ENCODE measurements around the gene ATP1A1. TPM values are rescaled to one million over a fixed set of nuclear protein-coding genes. Genes with fewer than 3 reads are reported as not detected.

The ATP1A1 gene
- polyA plus RNA-seq, 1 donor from 2014 or later, result 29.9 TPM

DNA sequence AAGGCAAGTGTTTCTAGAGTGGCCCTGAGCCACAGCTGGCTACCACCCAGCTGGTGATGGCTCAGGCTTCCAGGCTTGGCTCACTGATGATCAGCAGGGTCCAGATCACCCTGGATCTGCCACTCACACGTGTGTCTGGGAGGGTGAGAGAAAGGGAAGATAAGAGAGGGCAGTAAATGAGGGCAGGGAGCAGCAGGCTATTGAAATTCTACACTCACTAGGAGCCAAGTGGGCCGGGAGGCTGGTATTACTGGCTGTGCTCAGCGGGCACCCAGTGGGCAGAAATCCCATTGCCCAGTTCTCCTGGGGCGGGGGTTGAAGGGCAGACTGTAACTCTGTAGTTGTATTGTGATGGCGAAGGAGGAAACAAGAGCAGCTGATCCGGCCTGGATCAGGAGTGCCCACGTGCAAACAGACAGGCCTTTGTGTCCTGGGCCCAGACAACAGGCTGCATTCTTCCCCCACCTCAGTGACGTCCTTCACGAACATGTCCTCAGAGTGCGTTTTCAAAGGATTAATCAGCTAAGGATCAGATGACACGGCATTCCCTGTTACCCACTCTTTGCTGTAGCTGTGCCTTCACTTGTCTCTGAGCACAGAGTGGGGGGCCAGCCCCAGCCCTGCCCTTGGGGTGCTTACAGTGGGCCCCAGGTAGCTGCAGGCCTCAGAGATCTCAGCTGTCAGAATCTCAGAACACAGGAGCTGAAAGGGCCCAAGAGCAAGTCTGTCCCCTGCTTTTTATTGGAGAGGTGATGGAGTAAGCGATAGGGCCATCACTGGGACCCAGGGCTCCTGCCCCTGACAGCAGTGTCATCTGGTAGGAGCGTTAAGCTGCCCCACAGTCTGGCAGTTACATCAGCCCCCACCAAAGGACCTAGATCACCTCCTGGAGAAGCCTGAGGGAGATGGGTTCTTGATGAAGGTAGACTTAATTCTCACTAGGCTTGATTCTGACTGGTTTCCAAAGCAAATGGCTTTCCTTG is 60.5 kb downstream of the ATP1A1 start:
- peaks cover 1% of the 10 kb centered on the region for H3K27me3 Mint-ChIP-seq
- no peak overlapping the region for H3K4me3 Mint-ChIP-seq
- H3K9me3 Mint-ChIP-seq, result no peaks in the 10 kb centered on the region
- H3K36me3 Mint-ChIP-seq, result no peaks in the 10 kb centered on the region
- peak overlapping the region in 1 of 3 donors; percentile 21 for H3K27ac Mint-ChIP-seq
- H3K4me1 Mint-ChIP-seq, result no peaks in the 10 kb centered on the region

DNA sequence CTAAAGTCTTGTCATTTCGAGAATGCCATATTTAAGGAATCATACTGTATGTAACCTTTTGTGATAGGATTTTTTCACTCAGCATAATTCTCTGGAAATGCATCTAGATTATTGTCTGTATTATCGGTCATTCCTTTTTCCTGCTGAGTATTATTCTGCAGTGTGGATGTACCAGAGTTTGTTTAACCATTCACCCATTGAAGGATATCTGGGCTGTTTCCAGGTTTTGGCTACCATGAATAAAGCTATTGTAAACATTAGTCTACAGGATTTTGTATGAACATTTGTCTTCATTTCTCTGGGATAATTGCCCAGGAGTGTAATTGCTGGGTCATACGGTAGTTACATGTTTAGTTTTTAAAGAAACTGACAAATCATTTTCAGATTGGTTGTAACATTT is 61.8 kb downstream of the ATP1A1 start:
- H3K9me3 Mint-ChIP-seq, result no peaks in the 10 kb centered on the region
- no peak overlapping the region for H3K4me3 Mint-ChIP-seq
- no peaks in the 10 kb centered on the region for H3K4me1 Mint-ChIP-seq
- H3K36me3 Mint-ChIP-seq, result no peaks in the 10 kb centered on the region
- peaks cover 1% of the 10 kb centered on the region for H3K27me3 Mint-ChIP-seq
- H3K27ac Mint-ChIP-seq, result no peak overlapping the region

DNA sequence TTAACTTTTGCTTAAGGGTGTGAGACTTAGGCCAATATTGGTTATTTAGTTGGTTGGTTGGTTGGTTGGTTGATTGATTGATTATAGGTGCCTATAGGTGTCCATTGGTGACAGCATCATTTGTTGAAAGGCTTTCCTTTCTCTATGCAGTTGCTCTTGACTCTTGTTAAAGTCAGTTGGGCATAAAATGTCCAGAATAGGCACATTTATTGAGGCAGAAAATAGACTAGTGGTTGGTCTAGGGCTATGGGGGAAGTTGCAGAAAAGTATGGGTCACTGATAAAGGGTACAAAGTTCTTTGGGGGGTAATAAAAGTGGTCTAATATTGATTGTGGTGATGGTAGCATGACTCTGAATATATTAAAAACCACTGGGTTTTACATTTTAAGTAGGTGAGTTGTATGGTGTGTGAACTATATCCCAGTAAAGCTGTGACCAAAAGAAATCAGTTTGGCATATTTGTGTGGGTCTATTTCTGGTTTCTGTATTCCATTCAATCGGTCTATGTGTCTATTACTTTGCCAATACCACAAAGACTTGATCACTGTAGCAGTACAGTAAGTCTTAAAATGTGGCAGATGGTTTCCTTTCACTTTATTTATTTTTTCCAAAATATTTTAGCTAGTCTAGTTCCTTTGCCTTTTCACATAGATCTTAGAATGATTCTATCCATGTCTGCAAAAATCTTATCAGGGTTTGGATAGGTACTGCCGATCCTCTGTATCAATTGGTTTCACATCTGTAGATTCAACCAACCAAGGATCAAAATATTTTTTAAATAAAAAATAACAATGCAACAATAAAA is 63.0 kb downstream of the ATP1A1 start:
- no peaks in the 10 kb centered on the region for H3K4me1 Mint-ChIP-seq
- H3K4me3 Mint-ChIP-seq, result no peak overlapping the region
- no peaks in the 10 kb centered on the region for H3K36me3 Mint-ChIP-seq
- H3K9me3 Mint-ChIP-seq, result no peaks in the 10 kb centered on the region
- no peak overlapping the region for H3K27ac Mint-ChIP-seq
- H3K27me3 Mint-ChIP-seq, result peaks cover 1% of the 10 kb centered on the region

- H3K27ac Mint-ChIP-seq, result no peak overlapping the region
- peaks cover 3% of the 10 kb centered on the region for H3K27me3 Mint-ChIP-seq
- H3K4me3 Mint-ChIP-seq, result no peak overlapping the region
- no peaks in the 10 kb centered on the region for H3K4me1 Mint-ChIP-seq
- H3K9me3 Mint-ChIP-seq, result no peaks in the 10 kb centered on the region
- H3K36me3 Mint-ChIP-seq, result no peaks in the 10 kb centered on the region
Measured at GRCh38 chr1:116436611-116436970, 63.5 kb downstream of the ATP1A1 start.

DNA sequence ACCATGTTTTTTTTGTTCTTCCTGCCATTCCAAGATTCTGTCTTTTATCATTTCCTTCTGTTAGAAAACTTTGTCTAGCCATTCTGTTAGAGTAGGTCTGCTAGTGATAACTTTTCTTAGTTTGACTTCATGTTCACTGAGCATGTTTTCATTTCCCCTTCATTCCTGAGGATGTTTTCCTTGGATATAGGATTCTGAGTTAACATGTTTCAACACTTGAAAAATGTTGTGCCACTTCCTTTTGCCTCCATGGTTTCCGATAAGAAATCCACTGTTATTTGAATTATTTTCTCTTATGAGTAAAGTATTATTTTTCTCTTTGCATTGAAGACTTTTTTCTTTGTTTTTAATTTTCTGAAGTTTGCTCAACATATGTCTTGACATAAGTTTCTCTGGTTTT is 66.7 kb downstream of the ATP1A1 start:
- Mint-ChIP-seq H3K4me1 (no peaks in the 10 kb centered on the region), H3K27me3 (peaks cover 12% of the 10 kb centered on the region), H3K36me3 (no peaks in the 10 kb centered on the region), H3K9me3 (peaks cover 0 to 2% (median 0%) of the 10 kb centered on the region in 3 donors), H3K27ac (no peak overlapping the region), H3K4me3 (no peak overlapping the region)

GRCh38 chr1:116440731-116441130 is 67.7 kb downstream of the ATP1A1 start:
- H3K4me3 Mint-ChIP-seq, result no peak overlapping the region
- H3K9me3 Mint-ChIP-seq, result peaks cover 0 to 2% (median 0%) of the 10 kb centered on the region in 3 donors
- peaks cover 2% of the 10 kb centered on the region for H3K36me3 Mint-ChIP-seq
- H3K4me1 Mint-ChIP-seq, result no peaks in the 10 kb centered on the region
- peaks cover 14% of the 10 kb centered on the region for H3K27me3 Mint-ChIP-seq
- no peak overlapping the region for H3K27ac Mint-ChIP-seq

GRCh38 chr1:116445534-116445933 is 72.5 kb downstream of the ATP1A1 start:
- Mint-ChIP-seq H3K4me1 (no peaks in the 10 kb centered on the region), H3K27me3 (peaks cover 24% of the 10 kb centered on the region), H3K36me3 (peaks cover 3% of the 10 kb centered on the region), H3K4me3 (no peak overlapping the region), H3K27ac (no peak overlapping the region), H3K9me3 (peaks cover 0 to 2% (median 0%) of the 10 kb centered on the region in 3 donors)

- Mint-ChIP-seq H3K36me3 (peaks cover 3% of the 10 kb centered on the region), H3K27me3 (peaks cover 21% of the 10 kb centered on the region), H3K27ac (no peak overlapping the region), H3K4me1 (no peaks in the 10 kb centered on the region), H3K4me3 (no peak overlapping the region), H3K9me3 (peaks cover 0 to 2% (median 0%) of the 10 kb centered on the region in 3 donors)
Measured at GRCh38 chr1:116446686-116447085, 73.6 kb downstream of the ATP1A1 start.

DNA sequence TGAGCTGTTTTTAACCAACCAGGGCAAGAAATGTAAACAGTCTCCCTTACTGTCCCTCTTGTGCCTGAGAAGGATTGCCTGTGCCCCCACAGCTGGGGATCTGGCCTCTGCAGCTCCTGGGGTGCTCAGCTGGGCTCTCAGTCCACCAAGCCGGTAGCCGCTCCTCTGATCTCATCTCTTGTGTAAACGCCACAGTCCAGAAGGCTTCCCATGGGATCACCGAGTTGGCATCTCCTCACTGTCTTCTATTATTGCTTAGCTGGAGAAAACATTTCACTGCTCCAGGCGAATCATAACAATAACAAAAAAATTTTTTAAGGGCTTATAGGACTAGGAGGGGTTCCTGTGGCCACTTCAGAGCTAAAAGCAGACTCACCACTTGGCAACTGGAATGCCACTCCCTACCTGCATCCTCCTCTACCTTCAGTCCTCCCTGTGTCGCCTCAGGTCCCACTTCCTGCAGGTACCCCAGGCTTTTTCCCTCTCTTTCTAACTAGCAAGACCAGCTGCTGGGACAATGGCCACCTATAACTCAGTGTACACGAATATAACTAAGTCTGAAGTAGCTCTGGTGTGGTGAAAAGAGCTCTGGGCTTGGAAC is 75.8 kb downstream of the ATP1A1 start:
- H3K9me3 Mint-ChIP-seq, result peaks cover 0 to 2% (median 0%) of the 10 kb centered on the region in 3 donors
- peaks cover 3% of the 10 kb centered on the region for H3K36me3 Mint-ChIP-seq
- no peaks in the 10 kb centered on the region for H3K4me1 Mint-ChIP-seq
- no peak overlapping the region for H3K27ac Mint-ChIP-seq
- H3K27me3 Mint-ChIP-seq, result peaks cover 16% of the 10 kb centered on the region
- H3K4me3 Mint-ChIP-seq, result no peak overlapping the region

DNA sequence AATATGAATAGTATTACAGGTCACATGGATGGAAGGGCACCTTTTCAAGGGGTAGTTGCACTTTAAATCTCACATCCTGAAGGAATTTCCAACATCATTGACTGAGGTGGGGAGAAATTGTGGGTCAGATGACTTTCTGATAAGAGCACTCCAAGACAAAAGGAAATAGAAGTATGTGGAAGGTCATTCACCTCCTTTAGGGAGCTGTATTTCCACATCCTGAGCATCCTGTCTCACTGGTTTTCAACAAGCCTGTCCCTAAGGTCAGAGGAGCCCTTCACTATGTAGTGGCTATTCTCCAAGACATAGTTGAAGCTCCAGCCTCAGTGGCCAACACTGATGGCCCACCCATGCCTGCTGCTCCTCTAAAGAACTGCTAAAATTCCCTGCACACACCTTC is 76.5 kb downstream of the ATP1A1 start:
- Mint-ChIP-seq H3K4me1 (no peaks in the 10 kb centered on the region), H3K27ac (no peak overlapping the region), H3K9me3 (no peaks in the 10 kb centered on the region), H3K4me3 (no peak overlapping the region), H3K36me3 (peaks cover 3% of the 10 kb centered on the region), H3K27me3 (peaks cover 13% of the 10 kb centered on the region)

DNA sequence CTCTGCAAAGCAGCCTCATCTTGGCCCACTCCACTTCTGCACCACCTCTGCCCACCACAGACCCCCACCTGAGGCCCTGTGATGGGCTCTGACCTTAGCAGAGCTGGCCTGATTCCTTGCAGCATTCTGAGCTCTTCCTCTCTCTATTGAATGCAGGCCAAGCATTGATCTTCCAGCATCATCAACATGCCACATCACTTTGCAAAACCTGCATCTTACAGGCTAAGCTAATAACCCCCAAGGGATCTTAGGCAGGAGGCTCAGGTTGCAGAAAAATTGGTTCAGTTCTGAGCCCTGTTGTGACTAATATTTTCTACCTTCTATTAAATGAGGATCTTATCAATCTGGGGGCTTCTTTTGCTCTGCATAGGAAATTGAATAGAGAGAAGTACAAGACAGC is 78.7 kb downstream of the ATP1A1 start:
- no peak overlapping the region for H3K4me3 Mint-ChIP-seq
- peak overlapping the region in 1 of 3 donors; percentile 78 for H3K27ac Mint-ChIP-seq
- peaks cover 5% of the 10 kb centered on the region for H3K27me3 Mint-ChIP-seq
- H3K4me1 Mint-ChIP-seq, result no peaks in the 10 kb centered on the region
- H3K36me3 Mint-ChIP-seq, result peaks cover 1% of the 10 kb centered on the region
- H3K9me3 Mint-ChIP-seq, result no peaks in the 10 kb centered on the region

- no peaks in the 10 kb centered on the region for H3K36me3 Mint-ChIP-seq
- H3K27me3 Mint-ChIP-seq, result peaks cover 5% of the 10 kb centered on the region
- no peaks in the 10 kb centered on the region for H3K4me1 Mint-ChIP-seq
- no peak overlapping the region for H3K27ac Mint-ChIP-seq
- no peaks in the 10 kb centered on the region for H3K9me3 Mint-ChIP-seq
- no peak overlapping the region for H3K4me3 Mint-ChIP-seq
Measured at GRCh38 chr1:116453481-116453880, 80.4 kb downstream of the ATP1A1 start.

DNA sequence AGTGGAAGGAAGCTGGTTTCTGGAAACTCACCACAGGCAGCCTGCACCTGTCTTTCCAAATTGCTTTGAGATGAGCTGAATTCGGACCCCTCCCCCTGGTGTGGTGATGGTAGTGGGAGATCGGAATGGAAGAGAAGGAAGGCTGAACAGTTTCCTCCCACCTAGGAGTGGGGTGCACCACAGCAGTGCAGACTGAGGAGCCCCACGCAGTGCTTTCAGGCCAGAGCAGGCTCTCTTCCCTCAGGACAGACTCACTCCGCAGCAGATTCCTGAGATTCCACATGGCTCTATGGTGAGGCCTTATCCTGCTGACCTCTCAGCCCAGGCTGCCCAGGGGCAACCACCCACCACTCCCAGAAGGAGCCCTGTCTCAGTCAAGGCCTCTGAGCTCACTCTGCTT is 80.9 kb downstream of the ATP1A1 start:
- H3K9me3 Mint-ChIP-seq, result no peaks in the 10 kb centered on the region
- no peaks in the 10 kb centered on the region for H3K36me3 Mint-ChIP-seq
- H3K4me3 Mint-ChIP-seq, result no peak overlapping the region
- no peaks in the 10 kb centered on the region for H3K4me1 Mint-ChIP-seq
- peaks cover 2% of the 10 kb centered on the region for H3K27me3 Mint-ChIP-seq
- H3K27ac Mint-ChIP-seq, result no peak overlapping the region

Measured in IgD-negative memory B cell (primary cell).